Measurements from ENCODE around the gene ZNF81.
"Not testable (repeated sequence)": the region's sequence is repeated elsewhere in the genome, so short reads cannot be mapped to it uniquely, and the experiment has no call there.

ZNF81 gene

DNA sequence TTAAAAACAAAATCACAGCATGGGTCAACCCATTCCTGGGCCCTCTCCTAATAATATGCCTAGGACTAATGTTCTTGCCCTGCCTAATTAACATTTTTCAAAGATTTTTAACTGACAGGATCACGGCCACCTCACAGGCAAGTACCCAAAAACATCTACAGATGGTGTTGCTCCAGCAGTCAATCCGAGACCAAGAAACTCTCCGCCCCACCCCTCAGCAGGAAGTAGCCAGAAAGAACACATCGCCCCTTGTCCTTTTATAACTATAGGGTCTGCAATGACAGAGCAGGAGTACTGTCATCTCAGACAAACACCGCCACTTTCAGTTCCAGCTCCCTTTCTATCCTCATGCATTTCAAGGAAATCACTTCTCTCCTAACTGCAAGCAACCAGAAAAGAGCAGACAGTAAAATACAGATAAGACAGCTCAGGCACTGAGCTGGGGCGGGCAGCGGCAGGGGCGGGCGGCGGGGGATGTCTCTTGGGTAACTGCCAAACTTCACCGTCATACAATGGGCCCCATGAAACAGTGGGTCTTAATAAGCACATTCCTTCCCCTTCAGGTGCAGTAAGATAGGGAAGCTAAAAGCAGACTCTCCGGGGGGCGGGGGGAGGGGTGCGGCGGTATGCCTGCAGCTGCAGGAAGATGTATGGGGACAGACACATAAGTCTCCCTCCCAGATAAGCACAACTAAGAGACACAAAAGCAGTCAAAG, 99.7 kb downstream of the ZNF81 start:
- DNase-seq (ENCODE audit: low read depth in 2 of 2), result no peak

DNA sequence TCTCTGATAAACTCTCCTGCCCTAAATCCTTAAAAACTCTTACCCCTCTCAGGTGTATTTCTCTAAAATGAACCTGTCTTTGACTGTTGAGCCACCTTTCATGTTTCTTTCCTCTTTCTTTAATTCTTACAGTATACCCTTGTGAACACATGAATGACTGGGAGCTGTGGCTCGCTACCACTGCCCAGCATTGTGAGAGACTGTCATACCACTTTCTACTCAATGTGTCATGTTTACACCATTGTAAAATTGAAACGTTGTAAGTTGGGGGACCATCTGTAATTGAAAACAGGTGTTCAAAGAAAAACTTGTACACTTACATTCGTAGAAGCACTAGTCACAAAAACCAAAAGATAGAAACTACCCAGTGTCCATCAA, 100.2 kb downstream of the ZNF81 start:
- DNase-seq (ENCODE audit: low read depth in 2 of 2), result no peak

DNA sequence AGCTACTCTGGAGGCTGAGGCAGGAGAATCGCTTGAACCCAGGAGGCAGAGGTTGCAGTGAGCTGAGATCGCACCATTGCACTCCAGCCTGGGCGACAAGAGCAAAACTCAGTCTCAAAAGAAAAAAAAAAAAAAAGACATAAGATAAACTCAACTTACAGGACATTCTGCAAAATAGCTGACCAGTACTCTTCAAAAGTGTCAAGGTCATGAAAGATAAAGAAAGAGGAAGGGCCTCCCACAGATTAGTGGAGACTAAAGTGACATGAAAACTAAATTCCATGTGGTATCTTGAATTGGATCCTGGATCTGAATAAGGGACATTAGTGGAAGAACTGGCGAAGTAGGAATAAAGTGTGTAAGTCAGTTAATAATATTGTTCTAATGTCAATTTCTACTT, 103.7 kb downstream of the ZNF81 start:
- no peak for DNase-seq (ENCODE audit: low read depth in 2 of 2)

DNA sequence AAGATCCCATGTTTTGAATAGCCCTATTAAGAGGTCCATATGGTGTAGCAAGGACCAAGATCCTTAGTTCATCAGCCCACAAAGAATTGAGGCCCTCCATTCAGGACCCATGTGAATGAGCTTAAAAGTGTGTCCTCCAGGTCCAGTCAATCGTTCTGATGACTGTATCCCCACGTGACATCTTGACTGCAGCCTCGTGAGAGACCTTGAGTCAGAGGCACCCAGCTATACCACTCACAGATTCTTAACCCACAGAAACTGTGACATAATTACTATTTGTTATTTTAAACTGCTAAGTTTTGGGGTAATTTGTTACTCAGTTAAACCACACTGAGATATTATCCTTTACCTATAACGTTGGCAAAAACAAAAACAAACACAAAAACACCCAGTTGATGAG, 104.7 kb downstream of the ZNF81 start:
- DNase-seq (ENCODE audit: low read depth in 2 of 2), result no peak

DNA sequence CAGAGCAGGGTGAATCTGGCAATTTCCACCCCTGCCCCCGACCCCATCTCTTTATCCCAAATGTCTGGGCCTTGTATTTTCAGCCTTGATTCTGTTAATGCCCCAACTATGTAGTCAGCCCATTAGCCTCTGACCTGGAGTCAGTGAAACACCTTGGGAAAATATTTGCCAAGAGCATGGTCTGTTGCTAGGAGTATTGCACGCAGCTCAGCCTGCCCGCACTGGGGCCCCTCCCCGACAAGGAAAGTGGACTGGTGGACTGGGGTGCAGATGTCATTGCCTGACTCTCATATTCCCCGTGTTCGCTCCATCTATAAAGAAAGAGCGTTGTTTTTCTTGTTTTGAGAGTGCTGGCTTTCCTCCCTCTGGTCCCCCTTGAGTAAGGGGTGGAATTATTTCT, 118.6 kb downstream of the ZNF81 start:
- DNase-seq (ENCODE audit: low read depth in 2 of 2), result not testable (repeated sequence)

DNA sequence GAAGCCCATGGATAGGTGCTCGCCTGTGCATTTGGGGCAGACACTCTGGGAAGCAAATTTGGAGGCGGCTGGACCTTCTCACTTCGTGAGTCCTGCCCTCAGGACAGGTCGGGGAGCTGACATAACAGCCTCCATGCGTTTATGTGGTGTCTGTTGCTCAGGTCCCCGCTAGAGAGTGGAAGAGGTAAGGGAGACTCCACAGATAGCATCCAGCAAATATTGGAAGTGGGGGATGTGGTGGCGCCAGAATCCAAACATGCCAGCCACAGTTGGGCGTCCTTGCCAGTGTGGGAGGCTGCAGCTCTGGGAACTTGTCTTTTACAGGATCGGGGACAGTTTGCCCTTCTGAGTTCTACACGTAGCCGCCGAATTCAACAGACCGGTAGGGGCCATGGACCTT, 119.3 kb downstream of the ZNF81 start:
- no peak for DNase-seq (ENCODE audit: low read depth in 2 of 2)

DNA sequence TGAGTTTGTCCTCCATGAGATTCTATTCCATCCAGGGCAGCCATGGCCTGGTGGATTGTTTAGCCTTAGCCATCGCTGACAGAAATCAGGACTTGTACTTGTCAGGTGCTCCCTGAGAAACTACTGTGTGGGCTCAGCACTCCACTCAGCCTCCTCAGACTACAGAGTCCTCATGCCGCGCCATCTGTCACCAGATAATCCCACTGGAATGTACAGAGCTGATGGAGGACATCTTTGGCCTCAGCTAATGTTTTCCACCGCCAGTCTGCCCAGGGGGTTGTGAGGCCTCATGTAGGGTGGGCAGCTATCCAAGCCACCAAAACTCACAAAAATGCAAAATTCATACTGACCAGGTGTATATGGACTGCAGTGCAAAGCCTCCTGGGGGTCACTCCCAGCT, 121.5 kb downstream of the ZNF81 start:
- not testable (repeated sequence) for DNase-seq (ENCODE audit: low read depth in 2 of 2)

DNA sequence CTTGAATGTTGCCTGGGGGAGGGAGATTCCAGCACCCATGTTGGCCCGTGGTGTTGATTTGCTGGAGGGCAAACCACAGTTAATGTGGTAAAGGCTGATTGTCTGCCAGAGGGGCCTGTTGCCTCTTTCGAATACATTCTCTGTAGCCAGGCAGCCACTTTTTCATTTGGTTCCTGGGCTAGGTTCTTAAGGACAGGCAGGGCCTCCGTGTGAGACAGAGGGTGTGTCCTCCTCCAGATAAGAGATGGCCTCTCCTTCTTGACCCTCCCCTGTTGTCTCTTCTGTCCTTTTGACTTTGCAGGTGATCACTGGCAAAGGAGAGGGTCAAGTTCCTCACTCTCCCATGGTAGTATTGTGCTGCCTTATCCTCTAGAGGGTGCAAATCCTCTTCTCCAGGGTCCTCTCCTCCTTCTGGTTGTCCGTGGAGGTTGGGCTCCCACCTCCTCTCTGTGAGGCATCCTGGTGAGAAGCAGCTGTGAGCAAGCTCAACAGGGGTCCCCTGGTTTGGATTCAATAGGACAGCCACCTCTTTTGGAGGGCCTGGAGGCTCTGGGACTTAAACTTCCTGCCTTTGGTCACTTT, 122.2 kb downstream of the ZNF81 start:
- DNase-seq (ENCODE audit: low read depth in 2 of 2), result no peak

DNA sequence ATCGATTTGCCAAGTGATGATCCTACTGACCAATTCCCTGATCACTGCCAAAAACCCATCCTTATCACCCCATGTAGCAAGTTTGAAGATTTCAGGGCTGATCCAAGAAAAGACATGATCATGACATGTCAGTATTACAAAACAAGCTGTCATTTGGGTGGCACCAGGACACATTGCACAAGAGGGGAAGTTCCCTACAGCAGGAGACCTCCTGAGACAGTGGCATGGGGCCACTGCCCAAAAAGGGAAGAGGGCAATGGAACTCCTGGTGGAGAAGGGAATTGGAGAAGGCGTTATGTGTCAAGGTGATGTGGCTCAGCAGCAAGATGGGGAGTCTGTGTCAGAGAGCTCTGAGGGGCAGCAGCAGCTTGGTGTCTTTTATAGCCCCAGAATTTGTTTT, 123.7 kb downstream of the ZNF81 start:
- DNase-seq (ENCODE audit: low read depth in 2 of 2), result no peak

DNA sequence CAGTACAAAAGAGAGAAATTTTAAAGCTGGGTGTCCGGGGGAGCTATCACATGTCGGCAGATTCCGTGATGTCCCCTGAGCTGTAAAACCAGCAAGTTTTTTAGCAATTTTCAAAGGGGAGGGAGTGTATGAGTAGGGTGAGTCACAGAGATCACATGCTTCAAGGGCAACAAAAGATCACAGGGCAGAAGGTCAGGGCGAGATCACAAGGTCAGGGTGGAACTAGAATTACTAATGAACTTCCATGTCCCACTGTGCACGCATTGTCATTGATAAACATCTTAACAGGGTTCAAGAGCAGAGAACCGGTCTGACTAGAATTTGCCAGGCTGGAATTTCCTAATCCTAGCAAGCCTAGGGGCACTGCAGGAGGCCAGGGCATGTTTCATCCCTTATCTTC, 125.1 kb downstream of the ZNF81 start:
- not testable (repeated sequence) for DNase-seq (ENCODE audit: low read depth in 2 of 2)

DNA sequence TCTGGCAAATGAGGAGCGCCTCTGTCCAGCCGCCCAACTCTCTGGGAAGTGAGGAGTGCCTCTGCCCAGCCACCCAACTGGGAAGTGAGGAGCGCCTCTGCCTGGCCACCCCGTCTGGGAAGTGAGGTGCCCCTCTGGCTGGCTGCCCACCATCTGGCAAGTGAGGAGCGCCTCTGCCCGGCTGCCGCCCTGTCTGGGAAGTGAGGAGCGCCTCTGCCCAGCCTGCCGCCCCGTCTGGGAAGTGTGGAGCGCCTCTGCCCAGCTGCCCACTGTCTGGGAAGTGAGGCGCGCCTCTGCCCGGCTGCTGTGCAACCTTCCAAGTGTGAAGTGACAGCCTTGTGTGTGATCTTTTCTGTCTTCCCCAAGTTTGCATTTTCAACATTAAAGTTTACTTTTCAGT, 128.8 kb downstream of the ZNF81 start:
- DNase-seq (ENCODE audit: low read depth in 2 of 2), result not testable (repeated sequence)
